Lung (tissue), 12 donors: ENCODE results near the gene USP46. TPM values are rescaled to one million over a fixed set of nuclear protein-coding genes. Genes with fewer than 3 reads are reported as not detected.

Source experiments
- ATAC-seq: fragments of 200-7000 bp; cut with Tn5 transposase; one replicate; pipeline ENCODE4 v1.9.1; 2020; ENCODE audit warnings: moderate number of reproducible peaks; ENCODE audit not compliant: insufficient read depth, low FRiP score
- DNase-seq, 3 donors: peaks; one replicate each; pipeline ENCODE4 v3.0.0-alpha.2; 2013 to 2017
- H3K27ac ChIP-seq, 2 donors: one replicate each; pipeline ENCODE4 v1.5.1; 2013; ENCODE audit warnings: mild to moderate bottlenecking in 2 of 2, moderate library complexity in 2 of 2, control low read depth in 1 of 2, inconsistent platforms in 1 of 2, low read depth in 1 of 2, low read length in 1 of 2
- H3K27me3 ChIP-seq, 3 donors: one replicate each; pipeline ENCODE4 v1.5.1; 2013; ENCODE audit warnings: low read length in 2 of 3; ENCODE audit not compliant: control insufficient read depth in 3 of 3, insufficient read depth in 3 of 3
- H3K36me3 ChIP-seq, 4 donors: one replicate each; pipeline ENCODE4 v1.5.1; 2013; ENCODE audit warnings: low read length in 4 of 4, mild to moderate bottlenecking in 1 of 4, moderate library complexity in 1 of 4; ENCODE audit not compliant: control insufficient read depth in 4 of 4, insufficient read depth in 4 of 4
- H3K4me1 ChIP-seq, 5 donors: one replicate each; pipeline ENCODE4 v1.5.1; 2013; ENCODE audit warnings: low read length in 5 of 5, mild to moderate bottlenecking in 2 of 5, moderate library complexity in 1 of 5; ENCODE audit not compliant: control insufficient read depth in 5 of 5, insufficient read depth in 5 of 5
- H3K4me3 ChIP-seq: one replicate; pipeline ENCODE4 v1.5.1; 2013; ENCODE audit warnings: mild to moderate bottlenecking, control low read depth, moderate library complexity
- H3K9ac ChIP-seq, 2 donors: one replicate each; pipeline ENCODE4 v1.5.1; 2013; ENCODE audit warnings: low read length in 2 of 2, control low read depth in 1 of 2; ENCODE audit not compliant: insufficient read depth in 1 of 2
- H3K9me3 ChIP-seq, 4 donors: one replicate each; pipeline ENCODE4 v1.5.1; 2013; ENCODE audit warnings: low read length in 3 of 4, mild to moderate bottlenecking in 1 of 4, moderate library complexity in 1 of 4; ENCODE audit not compliant: control insufficient read depth in 4 of 4, insufficient read depth in 3 of 4
- WGBS, 2 donors: extraction: QIAGEN DNeasy Blood & Tissue Kit; methylation state at CpG; one replicate each; pipeline ENCODE4 v1.1.7; 2013; 5-methylcytosine and 5-hydroxymethylcytosine counted together
- polyA plus RNA-seq, 2 donors: library from polyadenylated mRNA; stranded (reverse); fragments of 200-250 nt; gene quantifications; one replicate each; pipeline ENCODE4 v1.2.1, GENCODE V29; 2013
- total RNA-seq, 2 donors: library from RNA; depleted of rRNA in 1 of 2; stranded (reverse); fragments of >200 nt in 1 of 2; gene quantifications; one replicate each; pipeline ENCODE4 v1.2.1, GENCODE V29; 2014 to 2021
- TF ChIP-seq, protein P1 (sequence below): IDR thresholded peaks from 2 replicates; pipeline ENCODE4 v1.5.1; 2012; ENCODE audit warnings: mild to moderate bottlenecking; ENCODE audit errors: control extremely low read depth, extremely low read depth
- donor health status: control.
- donor health status: control.
- donor health status: Bipolar disorder and iron deficiency.
- donor health status: healthy.
- donor health status: DM: yes; HTN: yes; CAD: no.

USP46 gene
- total and polyA plus RNA-seq, 4 donors, result 2.3 to 30.8 (median 8.8) TPM

DNA sequence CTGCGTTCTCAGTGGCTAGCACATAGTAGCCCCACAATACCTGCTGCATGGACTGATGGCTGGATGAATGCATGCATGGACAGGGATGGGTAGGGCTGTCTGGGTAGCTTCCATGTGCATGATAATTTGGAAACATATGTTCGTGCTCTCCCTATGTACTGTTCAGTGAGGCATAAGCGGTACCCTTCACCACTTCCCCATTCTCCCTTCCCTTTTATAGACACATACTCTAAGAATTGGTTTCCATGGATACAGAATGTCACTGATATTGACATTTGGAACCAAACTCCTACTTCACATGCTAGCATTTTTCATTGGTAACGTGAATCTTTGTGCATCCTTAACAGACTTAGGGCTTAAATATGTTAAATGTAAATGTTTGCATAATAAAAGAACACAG, 20.4 kb downstream of the USP46 start:
- H3K27ac ChIP-seq, result no peak overlapping the region
- H3K4me3 ChIP-seq, result no peak overlapping the region
- H3K4me1 ChIP-seq, result peaks cover 3 to 33% (median 19%) of the 10 kb centered on the region in 5 donors
- H3K9me3 ChIP-seq, result no peaks in the 10 kb centered on the region
- TF ChIP-seq, protein P1, sequence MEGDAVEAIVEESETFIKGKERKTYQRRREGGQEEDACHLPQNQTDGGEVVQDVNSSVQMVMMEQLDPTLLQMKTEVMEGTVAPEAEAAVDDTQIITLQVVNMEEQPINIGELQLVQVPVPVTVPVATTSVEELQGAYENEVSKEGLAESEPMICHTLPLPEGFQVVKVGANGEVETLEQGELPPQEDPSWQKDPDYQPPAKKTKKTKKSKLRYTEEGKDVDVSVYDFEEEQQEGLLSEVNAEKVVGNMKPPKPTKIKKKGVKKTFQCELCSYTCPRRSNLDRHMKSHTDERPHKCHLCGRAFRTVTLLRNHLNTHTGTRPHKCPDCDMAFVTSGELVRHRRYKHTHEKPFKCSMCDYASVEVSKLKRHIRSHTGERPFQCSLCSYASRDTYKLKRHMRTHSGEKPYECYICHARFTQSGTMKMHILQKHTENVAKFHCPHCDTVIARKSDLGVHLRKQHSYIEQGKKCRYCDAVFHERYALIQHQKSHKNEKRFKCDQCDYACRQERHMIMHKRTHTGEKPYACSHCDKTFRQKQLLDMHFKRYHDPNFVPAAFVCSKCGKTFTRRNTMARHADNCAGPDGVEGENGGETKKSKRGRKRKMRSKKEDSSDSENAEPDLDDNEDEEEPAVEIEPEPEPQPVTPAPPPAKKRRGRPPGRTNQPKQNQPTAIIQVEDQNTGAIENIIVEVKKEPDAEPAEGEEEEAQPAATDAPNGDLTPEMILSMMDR, result no peak
- no peak overlapping the region for H3K9ac ChIP-seq
- no peaks in the 10 kb centered on the region for H3K36me3 ChIP-seq
- H3K27me3 ChIP-seq, result no peaks in the 10 kb centered on the region
- no peak for DNase-seq
- 60 to 79% methylated on average over 4 of the region's 4 CpGs for WGBS, 2 donors
- no peak for ATAC-seq

GRCh38 chr4:52637116-52637515, 22.0 kb downstream of the USP46 start:
- WGBS, 2 donors, result 82 to 83% methylated on average over 2 of the region's 2 CpGs
- Histone ChIP-seq H3K9ac (no peak overlapping the region), H3K27me3 (no peaks in the 10 kb centered on the region), H3K36me3 (no peaks in the 10 kb centered on the region), H3K27ac (no peak overlapping the region), H3K4me1 (peaks cover 3 to 21% (median 11%) of the 10 kb centered on the region in 5 donors), H3K9me3 (no peaks in the 10 kb centered on the region), H3K4me3 (no peak overlapping the region)
- no peak for ATAC-seq
- TF ChIP-seq, protein P1, result no peak
- no peak for DNase-seq

GRCh38 chr4:52635560-52635959, 23.5 kb downstream of the USP46 start:
- ATAC-seq (no peak), DNase-seq (no peak)
- H3K27me3 ChIP-seq, result no peaks in the 10 kb centered on the region
- no peaks in the 10 kb centered on the region for H3K36me3 ChIP-seq
- H3K9me3 ChIP-seq, result no peaks in the 10 kb centered on the region
- WGBS, 2 donors, result 93 to 95% methylated on average over 1 of the region's 1 CpG
- peaks cover 0 to 14% (median 1%) of the 10 kb centered on the region in 5 donors for H3K4me1 ChIP-seq
- TF ChIP-seq, protein P1, result no peak
- H3K27ac ChIP-seq, result no peak overlapping the region
- H3K4me3 ChIP-seq, result no peak overlapping the region
- H3K9ac ChIP-seq, result no peak overlapping the region

DNA sequence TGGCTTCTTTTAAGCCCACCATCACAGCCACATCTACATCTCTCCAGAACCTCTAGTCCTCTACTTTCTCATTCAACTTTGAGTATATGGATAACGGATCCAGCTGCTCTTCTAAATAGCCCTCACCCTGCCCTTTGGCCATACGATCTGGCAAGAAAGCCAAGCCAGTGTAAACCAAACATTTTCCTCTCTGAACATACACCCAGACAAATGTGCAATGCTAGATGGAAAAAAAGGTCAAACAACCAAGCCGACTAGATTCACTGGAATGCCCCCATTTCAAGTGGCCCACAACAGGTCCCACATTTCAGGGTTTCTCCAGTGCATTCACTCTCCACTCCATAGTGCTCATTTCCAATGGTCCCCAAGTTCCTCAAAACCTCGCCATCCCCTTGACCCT, 24.0 kb downstream of the USP46 start:
- no peak for DNase-seq
- TF ChIP-seq, protein P1, result no peak
- Histone ChIP-seq H3K4me3 (no peak overlapping the region), H3K27me3 (no peaks in the 10 kb centered on the region), H3K27ac (no peak overlapping the region), H3K9ac (no peak overlapping the region), H3K9me3 (no peaks in the 10 kb centered on the region), H3K4me1 (peaks cover 0 to 10% (median 0%) of the 10 kb centered on the region in 5 donors), H3K36me3 (no peaks in the 10 kb centered on the region)
- WGBS, 2 donors, result 86 to 89% methylated on average over 4 of the region's 4 CpGs
- no peak for ATAC-seq
